GM18867 (cell line): ENCODE measurements around the gene AGAP1.

Source experiments
- ATAC-seq: cut with Tn5 transposase; IDR thresholded peaks from one replicate; pipeline ENCODE4 v1.9.1; 2021; ENCODE audit warnings: mild to moderate bottlenecking, moderate library complexity; ENCODE audit not compliant: unreplicated experiment

AGAP1 gene

GRCh38 chr2:235705296-235705695, 211.5 kb downstream of the AGAP1 start:
- ATAC-seq: no peak

DNA sequence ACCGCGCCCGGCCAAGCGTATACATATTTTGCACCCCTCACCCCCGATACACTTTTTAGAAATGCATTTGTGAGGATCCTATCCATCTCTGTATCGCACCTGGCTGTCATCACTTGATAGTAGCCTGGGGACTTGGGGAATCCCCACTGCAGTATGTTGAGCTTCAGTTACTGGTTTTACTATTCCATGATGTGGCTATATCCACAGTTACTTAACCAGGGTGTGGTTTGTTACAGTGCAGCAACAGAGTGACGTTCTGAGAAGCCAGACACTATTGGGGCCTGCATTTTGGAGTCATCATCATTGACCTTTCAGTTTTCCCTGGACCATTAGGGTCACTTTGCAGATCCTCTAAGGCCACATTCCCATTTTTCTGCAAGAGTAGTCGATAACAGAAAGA, 212.7 kb downstream of the AGAP1 start:
- no peak for ATAC-seq

DNA sequence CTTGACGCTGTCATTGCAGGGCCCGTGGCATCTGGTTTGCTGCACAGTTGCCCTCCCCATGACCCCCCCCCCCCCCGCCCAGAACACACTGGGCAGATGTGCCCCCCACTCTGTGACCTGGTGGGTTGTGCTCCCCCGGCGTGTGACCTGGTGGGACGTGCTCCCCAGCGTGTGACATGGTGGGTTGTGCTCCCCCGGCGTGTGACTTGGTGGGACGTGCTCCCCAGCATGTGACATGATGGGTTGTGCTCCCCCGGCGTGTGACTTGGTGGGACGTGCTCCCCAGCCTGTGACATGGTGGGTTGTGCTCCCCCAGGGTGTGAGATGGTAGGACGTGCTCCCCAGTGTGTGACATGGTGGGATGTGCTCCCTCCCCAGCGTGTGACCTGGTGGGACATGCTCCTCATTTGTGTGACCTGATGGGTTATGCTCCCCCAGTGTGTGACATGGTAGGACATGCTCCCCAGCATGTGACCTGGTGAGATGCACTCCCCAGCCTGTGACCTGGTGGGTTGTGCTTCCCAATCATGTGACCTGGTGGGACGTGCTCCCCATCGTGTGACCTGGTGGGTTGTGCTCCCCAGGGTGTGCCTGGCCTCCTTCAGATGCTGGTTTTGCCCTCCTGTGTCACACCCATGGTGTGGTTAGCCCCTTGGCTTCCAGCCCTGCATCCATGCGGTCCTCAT, 213.7 kb downstream of the AGAP1 start:
- ATAC-seq: no peak

GRCh38 chr2:235709124-235709813, 215.4 kb downstream of the AGAP1 start:
- ATAC-seq: no peak

DNA sequence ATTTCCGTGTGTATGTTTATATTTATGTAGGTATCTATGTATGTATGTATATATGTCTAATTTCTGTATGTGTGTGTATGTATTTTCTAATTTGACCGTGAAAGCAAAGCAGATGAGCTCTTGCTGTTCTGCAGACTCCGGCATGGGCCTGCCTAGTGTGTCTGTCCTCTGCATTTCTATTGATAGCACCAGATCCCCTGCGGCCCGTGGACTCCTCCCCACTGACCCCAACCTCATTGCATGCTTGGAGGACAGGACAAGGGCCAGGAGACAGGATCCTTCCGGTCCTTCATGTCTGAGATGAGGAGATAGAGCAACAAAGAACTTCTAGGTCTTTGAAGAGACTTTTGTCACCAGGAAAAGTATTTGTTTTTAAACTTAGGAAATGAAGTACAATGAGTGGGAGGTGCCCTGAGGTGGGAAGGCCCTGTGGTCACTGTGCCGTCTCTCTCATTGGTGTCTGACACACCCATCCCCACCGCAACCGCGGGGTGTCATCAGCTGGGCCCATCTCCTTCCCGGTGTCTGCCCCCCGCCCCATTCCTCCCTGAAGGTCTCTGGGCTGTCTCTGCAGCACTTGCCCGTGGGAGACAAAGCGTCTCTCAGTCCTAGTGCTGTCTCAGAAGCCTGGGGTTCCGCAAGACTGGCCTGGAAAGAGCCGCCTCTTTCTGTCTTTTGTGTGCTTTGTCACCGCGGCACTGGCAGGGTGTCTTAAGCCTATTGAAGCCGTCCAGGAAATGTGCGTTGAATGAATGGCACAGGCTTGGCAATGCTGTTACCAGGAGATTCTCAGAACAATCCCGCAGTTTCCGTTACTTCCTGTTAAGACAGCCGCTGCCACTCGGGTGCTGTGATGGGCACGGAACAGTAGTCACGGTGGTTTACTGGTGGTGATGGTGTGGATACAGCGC, 216.4 kb downstream of the AGAP1 start:
- no peak for ATAC-seq

DNA sequence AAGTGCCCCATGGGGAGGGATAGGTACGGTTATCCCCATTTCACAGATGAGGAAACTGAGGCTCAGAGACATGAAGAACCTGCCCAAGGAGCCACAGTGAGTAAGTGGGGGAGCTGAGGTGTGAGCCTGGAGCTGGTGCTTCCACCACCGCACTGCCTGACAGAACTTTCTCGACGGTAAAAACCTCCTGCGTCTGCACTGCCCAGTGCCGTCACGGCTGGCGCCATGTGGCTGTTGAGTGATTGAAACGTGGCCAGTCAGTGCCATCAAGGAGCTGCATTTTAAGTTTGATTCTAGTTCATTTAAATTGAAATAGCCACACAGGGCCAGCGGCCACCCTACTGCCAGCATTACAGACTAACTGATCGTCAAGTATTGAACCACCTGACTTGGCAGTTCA, 217.1 kb downstream of the AGAP1 start:
- ATAC-seq: no peak

DNA sequence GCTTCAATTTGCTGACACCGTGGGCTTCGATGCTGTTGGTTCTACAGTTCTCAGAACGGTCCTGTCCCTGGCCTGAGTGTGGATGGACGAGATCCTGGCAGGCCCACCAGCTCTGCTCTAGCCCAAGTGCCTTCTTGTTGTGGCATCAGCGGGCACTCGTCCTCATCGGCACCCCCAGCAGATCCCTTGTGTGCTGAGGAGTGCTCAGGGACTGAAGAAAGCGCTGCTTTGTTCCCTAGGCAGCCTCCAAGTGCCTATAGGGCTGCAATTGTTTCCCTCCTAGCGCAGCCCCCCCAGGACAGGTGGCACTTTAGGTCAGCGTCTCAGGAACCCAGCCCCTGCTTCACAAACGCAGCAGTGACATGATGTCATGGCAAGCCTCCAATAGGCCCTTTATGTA, 217.7 kb downstream of the AGAP1 start:
- ATAC-seq: no peak

- ATAC-seq: no peak
Measured at GRCh38 chr2:235712176-235712575, 218.3 kb downstream of the AGAP1 start.

DNA sequence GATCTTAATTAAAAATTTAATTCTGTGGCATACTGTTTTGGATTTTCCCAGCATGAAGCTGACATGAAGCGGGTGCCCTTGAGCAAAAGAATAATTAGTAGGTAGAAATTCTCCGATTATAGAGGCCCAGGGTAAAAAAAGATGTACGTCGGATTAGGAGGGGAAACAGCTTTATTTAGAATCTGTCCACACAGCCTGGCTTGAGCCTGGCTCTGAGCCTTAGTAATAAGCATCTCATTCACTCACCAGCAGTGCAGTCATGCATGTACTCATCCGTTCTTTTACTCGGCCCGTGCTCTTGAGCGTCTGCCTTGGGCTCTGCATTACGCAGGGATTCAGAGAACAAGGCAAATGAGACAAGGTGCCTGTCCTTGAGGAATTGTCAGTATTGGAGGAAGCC, 219.3 kb downstream of the AGAP1 start:
- no peak for ATAC-seq

DNA sequence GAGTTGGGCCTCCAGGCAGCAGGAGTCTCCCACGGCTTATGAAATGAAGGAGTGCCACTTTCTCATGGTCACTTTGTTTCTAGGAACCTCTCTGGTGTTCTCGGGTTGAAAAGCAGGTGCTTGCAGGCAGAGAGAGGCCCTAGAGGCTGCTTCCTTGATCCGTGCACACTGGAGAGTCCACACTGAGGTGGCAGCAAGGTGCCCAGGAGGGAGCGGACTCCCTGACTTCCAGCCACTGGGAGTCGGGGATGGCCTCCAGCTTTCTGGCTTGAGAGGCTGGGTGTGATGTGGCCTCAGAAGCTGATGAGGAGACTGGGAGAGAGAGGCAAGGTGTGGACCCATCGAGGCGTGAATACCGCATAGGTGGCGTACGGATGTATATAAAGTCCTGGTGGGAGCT, 221.8 kb downstream of the AGAP1 start:
- no peak for ATAC-seq

- no peak for ATAC-seq
Measured at GRCh38 chr2:235716875-235717496, 223.1 kb downstream of the AGAP1 start.

DNA sequence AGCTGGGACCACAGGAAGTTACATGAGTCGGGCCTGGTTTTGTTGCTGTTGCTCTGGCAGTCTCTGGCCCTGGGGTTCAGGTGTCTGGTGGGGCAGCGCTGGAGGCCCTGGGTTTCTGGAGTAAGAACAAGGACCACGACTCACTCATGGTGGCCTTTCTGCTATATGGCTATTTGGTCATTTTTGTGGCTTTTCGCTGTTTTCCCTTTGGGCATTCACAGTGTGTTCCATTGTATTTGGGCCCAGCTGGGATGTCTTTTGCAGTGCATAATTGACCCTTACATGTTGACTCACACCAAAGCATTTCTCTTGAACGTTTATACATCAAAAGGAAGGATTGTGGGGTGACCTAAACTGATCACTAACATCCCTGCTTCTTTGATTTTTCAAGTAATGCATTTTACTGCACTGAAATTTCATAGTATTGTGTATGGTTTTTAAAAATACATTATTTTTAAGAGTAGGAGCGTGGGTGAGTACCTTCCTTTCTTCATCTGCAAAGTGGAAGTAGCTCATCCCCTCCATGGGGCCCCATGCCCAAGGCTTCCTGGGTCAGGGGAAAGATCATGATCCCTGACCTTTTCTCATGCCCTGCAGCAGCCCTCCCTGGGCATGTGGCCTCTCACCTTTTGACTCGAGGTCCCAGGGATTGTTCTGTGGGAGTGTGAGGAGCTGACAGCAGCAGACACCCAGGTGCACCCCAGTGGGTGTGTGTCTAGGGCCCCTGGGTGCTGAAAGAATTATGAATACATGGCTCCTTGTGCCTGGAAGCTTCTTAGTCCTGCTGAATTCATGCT, 225.5 kb downstream of the AGAP1 start:
- ATAC-seq: no peak

- no peak for ATAC-seq
Measured at GRCh38 chr2:235721625-235722024, 227.8 kb downstream of the AGAP1 start.

GRCh38 chr2:235722869-235723268, 229.0 kb downstream of the AGAP1 start:
- no peak for ATAC-seq

GRCh38 chr2:235723371-235723770, 229.5 kb downstream of the AGAP1 start:
- ATAC-seq: no peak

- ATAC-seq: no peak
Measured at GRCh38 chr2:235723811-235724465, 230.1 kb downstream of the AGAP1 start.

DNA sequence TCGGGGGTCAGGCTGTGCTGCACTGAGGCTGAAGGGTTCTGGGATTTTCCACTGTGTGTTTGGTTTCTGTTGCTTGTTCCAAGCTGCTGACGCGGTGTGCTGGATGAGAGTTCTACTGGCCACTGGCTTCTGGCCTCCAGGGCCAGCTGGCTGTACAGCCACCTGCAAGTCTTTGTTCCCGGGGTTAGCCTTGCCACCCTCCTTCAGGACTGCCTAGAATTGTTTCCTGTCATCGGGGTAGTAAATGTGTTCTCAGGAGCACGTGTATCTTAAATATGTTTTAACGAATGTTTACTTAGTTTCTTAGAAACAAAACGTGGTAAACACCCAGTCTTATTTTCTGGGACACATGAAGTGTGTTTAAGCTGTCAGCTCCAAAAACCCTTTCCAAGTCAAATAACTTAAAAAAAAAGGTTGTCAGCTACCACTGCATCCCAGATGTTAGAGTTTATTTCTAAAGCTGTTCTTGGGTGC, 231.2 kb downstream of the AGAP1 start:
- no peak for ATAC-seq

DNA sequence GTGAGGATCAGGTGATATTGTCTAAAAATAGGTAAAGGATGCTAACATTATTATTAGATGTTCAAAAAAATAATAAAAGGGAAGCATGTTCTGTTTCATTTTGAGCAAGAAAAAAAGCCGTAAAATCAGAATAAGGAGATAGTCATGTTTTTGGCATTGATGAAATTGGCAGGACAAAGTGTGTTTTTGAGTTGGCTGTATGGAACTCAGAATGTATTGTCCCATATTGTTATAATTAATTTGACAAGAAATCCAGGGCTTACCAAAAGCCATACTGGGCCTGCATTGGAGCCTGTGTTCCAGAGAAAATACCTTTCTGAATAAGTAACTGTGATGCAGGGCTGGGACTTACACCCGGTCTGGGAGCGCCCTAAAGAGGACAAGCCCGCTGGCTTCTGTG, 232.0 kb downstream of the AGAP1 start:
- ATAC-seq: no peak

DNA sequence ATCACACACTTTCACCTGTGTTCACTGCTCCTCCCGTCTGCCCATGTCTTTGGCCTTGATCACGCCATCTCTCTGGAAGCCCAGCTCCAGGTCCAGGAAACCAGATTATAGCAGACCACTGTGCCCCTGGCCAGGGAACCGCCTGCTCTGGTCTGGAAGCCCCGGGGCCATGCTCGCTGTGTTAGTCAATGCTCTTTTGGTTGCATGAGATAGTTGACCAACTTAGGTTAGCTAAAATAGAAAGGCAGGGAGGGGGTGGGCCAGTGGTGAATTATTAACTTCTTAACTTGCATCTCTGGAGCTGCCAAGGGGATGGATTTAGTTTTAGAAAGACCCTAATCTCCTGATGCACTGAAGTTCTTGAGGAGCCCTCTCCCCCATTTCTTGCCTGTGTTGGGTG, 232.7 kb downstream of the AGAP1 start:
- no peak for ATAC-seq

GRCh38 chr2:235727174-235727573, 233.3 kb downstream of the AGAP1 start:
- ATAC-seq: no peak
